ENCODE measurements around the gene SCTR.
"Not testable (repeated sequence)": the region's sequence is repeated elsewhere in the genome, so short reads cannot be mapped to it uniquely, and the experiment has no call there.

Gene SCTR

GRCh38 chr2:119426801-119427395 is 97.4 kb downstream of the SCTR start:
- no peak for DNase-seq

GRCh38 chr2:119426396-119426675 is 97.9 kb downstream of the SCTR start:
- DNase-seq, result no peak

DNA sequence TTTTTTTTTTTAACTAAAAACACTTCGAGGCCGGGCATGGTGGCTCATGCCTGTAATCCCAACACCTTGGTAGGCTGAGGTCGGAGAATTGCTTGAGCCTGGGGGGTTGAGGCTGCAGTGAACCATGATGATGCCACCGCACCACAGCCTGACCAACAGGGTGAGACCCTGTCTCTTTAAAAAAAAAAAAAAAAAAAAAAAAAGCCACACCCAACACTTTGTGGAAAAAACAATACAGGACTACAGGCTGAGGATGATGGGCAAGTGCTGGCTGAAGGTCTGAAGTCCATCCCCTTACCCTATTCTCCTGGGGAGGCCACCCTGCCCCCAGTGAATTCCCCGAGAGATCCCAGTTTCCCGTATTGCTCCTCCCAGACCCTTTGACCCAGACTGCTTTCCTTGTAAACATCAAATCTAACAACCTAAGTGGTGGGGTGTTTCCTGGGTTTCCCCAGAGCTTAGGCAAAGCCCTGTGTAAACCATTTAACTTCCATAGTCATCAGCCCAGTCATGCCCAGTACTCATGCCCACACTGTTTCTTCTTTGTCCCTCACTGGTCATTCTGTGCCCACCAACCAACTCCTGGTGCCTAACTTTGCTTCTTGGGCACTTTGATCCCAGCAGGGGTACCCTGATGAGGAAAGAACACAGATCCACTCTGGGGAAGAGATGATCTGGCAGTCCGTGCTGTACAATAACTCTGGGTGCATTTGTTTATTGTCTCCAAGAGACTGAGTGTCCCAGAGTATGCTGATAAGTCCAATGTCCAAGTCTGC is 98.5 kb downstream of the SCTR start:
- DNase-seq, result no peak

GRCh38 chr2:119425119-119425405 is 99.2 kb downstream of the SCTR start:
- DNase-seq, result no peak

- no peak for DNase-seq
Observed at GRCh38 chr2:119424284-119425118, 99.8 kb downstream of the SCTR start.

- no peak for DNase-seq
Observed at GRCh38 chr2:119423811-119424210, 100.5 kb downstream of the SCTR start.

- no peak for DNase-seq
Observed at GRCh38 chr2:119423108-119423444, 101.2 kb downstream of the SCTR start.

DNA sequence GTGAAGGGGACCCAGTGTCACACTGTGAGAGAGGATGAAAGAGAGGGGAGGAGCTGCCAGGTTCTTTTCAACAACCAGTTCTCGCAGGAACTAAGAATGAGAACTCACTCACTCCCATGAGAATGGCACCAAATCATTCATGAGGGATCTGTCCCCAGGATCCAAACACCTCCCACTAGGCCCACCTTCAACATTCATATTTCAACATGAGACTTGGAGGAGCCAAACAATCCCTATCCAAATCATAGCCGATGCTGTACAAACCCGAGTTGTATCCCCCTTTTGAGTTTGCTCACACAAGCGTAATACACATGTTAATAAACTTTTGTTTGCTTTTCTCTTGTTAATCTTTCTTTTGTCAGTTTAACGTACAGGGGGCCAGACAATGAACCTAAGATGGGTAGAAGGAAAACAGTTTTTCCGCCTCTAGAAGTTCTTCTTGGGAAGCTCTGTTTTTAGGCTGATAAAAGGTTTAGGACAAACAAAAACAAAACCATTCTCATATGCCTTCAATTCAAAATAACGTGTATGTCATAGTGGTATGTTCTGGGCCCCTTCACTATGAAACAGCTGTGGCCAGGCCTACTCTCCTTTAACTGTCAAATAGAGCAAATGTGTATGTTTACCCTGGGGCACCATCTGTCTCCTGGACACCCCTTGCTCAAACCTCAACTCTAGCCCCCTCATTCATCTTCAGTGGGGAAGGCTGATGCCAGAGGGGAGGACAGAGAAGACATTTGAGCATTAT is 101.7 kb downstream of the SCTR start:
- no peak for DNase-seq

DNA sequence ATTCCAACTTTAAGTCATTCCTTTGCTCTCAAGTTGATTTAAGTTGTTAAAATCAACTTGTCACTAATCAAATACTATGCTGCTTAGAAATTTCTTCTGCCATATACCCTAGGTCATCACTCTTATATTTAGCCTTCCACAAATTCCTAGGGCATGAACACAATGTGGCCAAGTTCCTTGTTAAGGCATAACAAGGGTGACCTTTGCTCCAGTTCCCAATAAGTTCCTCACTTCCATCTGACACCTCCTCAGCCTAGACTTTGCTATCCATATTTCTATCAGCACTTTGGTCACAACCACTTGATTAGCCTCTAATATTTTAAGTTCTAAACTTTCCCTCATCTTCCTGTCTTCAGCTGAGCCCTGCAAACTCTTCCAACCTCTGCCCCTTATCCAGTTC is 102.5 kb downstream of the SCTR start:
- DNase-seq, result no peak

DNA sequence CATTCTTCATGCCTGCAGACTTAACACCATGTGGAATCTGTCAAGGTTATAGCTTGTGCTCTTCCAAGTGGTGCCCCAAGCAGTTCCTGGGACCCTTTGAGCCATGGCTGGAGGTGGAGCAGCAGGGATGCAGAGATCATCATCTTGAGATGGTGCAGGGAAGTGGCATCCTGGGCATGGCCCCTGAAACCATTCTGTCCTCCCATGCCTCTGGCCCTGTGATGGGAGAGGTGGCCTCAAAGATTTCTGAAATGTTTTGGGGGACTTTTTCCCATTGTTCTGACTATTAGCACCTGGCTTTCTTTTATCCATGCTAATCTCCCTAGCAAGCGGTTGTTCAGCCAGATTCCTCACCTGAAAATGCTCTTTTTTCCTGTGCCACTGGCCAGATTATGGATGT is 103.0 kb downstream of the SCTR start:
- no peak for DNase-seq

GRCh38 chr2:119419803-119420508 is 104.3 kb downstream of the SCTR start:
- DNase-seq, result no peak

DNA sequence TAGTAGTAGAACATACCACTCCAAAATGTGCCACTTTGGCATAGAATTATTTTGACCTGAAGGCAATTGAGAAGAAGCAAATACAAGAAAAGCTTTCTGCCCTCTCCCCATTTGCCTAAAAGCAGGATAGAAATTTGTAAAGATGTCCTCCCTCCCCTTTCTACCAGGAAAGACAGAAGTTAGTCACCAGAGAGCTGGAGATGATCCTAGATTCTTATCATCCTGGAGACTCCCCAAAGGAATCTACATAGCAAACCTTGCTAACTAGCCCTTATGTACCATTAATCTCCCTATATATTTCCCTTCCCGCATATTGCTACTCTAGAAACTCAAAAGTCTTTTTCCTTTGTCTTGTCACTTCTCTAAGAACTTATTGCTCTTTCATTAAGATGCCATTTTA is 105.2 kb downstream of the SCTR start:
- DNase-seq, result no peak

- DNase-seq, result no peak
Observed at GRCh38 chr2:119417908-119418307, 106.4 kb downstream of the SCTR start.

- DNase-seq, result no peak
Observed at GRCh38 chr2:119416299-119416923, 107.9 kb downstream of the SCTR start.

DNA sequence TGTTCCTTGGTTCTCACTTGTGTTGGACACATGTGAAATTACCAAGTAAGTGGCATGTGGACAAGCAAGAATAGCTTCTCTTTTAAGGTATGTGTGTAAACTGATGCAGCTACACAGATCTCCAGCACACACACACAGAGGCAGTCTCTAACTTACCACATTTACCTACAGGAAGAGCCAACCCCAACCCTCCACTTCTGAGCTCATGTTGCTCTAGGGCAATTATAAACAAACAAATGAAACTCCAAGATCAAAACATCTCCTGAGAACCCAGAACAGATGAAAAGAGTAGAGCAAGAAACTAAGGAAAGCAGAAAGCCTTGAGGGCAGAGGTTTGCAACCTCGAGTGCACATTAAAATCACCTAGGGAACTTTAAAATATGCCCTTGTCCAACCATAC is 108.7 kb downstream of the SCTR start:
- no peak for DNase-seq

- no peak for DNase-seq
Observed at GRCh38 chr2:119414894-119415293, 109.4 kb downstream of the SCTR start.

GRCh38 chr2:119409506-119409905 is 114.8 kb downstream of the SCTR start:
- DNase-seq, result no peak

DNA sequence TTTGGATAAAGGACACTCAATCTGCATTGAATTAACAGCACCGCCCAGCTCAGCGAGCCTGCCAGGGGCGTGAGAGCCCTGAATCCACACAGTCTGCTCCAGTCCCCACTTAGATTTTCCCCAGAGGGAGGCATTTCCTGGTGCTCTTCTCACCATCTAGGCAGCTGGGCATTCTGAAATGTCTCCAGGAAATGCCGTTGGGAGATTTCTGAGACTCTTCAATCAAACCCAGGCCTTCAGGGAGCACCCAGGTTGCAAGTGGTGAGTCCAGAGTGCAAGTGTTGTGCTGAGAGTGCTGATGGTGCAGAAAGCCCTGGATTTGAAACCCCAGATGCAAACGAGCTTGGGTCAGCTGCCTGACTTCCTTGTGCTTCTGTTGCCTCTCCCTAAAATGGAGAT is 116.1 kb downstream of the SCTR start:
- no peak for DNase-seq

DNA sequence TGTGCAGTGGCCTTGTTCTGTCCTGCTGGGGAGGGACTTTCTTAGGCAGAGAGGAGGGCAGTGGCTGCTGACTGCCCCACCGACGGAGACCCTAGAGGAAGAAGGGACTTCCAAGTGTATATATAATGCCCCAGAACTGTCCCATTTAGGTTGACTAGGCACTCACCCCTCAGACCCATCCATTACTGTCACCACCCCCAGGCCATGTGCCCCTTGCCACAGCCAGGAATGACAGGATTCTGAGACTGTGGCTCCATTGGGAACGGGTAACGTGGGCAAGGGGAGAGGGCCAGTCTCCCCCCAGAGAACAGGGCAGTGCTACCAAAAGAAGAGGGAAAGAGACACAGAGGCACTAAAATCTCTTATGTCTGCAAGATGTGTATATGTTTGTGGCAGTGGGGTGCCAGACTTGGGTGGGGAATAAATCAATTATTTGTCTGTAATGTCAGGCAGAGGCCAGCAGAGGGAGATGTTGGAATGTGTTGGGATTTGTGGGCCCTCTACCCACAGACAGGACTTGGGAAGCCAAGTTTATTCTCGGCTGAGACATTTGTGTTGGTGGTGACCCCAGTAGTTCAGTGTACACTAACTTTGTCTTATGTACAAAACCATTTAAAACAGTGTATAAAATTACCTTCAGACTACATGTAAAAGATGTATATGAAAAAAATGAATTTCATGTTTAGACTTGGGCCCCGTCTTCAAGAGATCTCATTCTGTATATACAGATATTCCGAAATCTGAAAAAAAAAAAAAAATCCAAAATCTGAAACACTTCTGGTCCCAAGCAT is 116.7 kb downstream of the SCTR start:
- DNase-seq, result no peak

DNA sequence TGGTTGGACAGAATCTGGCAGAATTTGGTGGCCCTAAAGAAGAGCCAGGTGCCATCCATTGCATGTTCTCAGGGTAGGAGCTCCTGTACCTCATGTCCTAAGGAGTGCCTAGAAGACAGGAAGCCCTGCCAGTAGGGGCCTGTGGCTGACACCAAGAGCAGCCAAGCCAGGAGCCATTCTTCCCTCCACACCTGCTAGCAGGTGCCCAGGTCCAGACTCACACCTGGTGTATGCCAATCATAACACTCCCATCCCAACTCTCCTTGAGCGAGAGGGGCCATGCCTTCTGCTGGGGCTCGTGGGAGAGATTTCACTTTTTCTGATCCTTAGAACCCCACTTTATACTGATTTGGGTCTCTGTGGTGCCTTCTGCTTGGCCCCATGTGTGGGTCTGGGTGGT is 119.1 kb downstream of the SCTR start:
- no peak for DNase-seq

DNA sequence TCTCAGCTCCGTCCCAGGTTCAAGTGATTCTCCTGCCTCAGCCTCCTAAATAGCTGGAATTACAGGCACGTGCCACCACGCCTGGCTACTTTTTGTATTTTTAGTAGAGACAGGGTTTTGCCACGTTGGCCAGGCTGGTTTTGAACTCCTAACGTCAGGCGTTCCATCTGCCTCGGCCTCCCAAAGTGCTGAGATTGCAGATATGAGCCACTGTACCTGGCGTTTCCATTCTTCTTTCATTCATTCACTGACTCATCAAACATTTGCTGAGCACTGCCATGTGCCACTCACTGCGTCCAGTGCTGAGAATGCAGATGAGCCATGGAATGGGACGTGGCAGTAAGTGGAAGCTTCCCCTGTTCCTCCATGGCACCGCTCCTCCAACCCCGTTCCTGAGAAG is 120.7 kb downstream of the SCTR start:
- not testable (repeated sequence) for DNase-seq

Measured in activated naive CD4-positive, alpha-beta T cell treated with anti-CD3 and anti-CD28 coated beads, Interleukin-2, amount 50 U/mL, for 16 hours (primary cell).